GM19395 (cell line): ENCODE data around the gene WWP2.
"Not testable (repeated sequence)": the region's sequence is repeated elsewhere in the genome, so short reads cannot be mapped to it uniquely, and the experiment has no call there.

Experiments used
- ATAC-seq: cut with Tn5 transposase; IDR thresholded peaks from one replicate; pipeline ENCODE4 v1.9.1; 2021; ENCODE audit warnings: mild to moderate bottlenecking, moderate library complexity; ENCODE audit not compliant: unreplicated experiment

Gene WWP2

DNA sequence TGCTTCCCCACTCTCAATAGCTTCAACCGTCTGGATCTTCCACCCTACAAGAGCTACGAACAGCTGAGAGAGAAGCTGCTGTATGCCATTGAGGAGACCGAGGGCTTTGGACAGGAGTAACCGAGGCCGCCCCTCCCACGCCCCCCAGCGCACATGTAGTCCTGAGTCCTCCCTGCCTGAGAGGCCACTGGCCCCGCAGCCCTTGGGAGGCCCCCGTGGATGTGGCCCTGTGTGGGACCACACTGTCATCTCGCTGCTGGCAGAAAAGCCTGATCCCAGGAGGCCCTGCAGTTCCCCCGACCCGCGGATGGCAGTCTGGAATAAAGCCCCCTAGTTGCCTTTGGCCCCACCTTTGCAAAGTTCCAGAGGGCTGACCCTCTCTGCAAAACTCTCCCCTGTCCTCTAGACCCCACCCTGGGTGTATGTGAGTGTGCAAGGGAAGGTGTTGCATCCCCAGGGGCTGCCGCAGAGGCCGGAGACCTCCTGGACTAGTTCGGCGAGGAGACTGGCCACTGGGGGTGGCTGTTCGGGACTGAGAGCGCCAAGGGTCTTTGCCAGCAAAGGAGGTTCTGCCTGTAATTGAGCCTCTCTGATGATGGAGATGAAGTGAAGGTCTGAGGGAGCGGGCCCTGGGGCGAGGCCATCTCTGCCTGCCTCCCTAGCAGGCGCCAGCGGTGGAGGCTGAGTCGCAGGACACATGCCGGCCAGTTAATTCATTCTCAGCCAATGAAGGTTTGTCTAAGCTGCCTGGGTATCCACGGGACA lies 177.9 kb downstream of the WWP2 start:
- no peak for ATAC-seq

DNA sequence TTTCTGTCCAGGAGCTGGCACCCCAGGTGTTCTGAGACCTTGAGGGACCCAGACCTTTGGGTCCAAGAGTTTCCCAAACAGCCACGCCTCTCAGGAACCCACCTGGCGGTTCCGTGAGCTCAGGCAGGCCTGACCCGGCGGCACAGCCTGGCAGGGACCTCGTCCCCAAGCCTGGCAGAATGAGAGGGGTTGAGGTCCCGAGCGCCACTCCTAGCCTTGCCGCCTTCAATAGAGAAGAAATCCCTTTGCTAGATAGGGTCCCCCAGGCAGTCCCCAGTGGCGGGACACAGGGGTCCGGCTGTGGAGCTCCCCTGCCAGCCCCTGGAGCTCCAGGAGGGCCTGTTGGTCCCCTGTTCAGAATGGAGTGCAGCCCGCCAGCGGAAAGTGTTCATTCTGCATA lies 178.5 kb downstream of the WWP2 start:
- ATAC-seq = no peak

DNA sequence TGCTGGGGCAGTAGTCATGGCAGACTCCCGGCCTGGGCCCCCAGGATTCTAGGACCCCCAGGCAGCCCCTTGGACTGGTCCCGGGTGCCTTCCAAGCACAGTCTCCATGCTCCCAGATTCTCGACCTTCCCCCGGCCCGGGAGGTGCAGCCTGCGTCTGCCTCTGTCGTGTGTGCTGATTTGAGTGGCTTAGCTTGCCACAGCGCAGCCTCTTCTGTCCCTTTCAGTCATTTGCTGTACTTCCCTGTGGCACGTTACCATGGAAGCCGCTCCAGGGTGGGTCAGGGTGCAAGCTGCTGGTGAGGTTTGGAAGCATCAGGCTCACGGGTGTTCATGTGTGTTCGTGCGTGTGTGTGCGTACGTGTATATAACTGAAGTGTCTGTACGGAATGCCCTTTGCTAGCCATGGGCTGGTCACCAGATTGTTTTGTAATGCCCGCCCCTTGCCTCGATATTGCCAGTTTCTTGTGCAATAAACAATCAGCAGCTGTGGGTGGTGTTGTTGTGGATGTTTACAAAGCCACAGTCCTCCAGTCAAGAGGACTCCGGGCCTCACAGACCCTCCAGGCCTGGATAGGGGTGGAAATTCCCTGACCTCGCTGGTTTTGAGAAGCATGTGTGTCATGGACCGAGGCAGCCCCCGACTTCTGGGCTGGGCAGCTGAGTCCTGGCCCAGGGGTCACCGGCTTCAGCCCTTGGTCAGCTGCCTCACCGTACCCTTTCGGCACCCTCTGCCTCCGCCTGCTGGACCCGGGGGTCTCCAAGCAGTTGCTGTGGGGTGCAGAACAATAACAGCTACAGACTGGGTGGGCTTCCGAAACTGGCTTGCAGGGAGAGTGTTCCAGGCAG lies 179.3 kb downstream of the WWP2 start:
- ATAC-seq = no peak

DNA sequence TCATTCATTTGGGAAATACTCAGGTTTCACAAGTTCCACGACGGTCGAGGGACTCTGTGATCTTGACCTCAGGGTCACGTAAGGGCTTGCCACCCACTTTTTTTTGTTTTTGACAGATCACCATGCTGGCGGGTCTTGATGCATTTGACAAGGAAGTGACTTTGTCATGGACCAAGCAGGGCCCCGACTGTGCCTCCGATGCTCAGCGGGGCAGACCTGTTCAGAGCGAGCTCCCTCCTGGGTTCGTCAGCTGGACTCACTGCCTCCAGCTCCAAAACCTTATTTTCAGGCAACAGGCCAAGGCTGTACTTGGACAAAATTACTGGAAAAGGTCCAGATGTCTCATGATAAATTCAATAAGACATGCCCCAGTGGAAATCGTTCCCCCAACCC lies 180.0 kb downstream of the WWP2 start:
- no peak for ATAC-seq

DNA sequence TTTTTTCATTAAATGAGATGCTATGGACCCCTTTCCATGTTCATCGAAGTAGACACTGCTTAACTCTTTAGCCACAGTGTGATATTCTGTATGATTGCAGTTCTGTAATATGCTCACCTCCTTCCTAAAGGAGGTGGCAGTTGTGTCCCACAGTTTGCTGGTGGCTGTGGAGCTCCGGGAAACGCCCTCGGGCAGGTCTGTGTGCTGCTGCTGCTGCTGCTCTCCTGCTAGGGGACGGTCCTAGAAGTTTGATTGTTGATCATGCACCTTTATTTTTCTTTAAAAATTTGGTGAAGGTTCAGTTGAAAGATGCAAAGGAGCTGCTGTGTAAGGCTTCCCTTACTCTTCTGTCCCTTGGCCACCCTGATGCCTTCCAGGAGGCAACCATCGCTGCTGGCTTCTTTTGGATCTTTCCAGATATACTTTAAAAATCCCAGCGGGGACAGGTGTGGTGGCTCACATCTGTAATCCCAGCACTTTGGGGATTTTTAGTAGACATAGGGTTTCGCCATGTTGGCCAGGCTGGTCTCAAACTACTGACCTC lies 180.6 kb downstream of the WWP2 start:
- ATAC-seq = no peak

DNA sequence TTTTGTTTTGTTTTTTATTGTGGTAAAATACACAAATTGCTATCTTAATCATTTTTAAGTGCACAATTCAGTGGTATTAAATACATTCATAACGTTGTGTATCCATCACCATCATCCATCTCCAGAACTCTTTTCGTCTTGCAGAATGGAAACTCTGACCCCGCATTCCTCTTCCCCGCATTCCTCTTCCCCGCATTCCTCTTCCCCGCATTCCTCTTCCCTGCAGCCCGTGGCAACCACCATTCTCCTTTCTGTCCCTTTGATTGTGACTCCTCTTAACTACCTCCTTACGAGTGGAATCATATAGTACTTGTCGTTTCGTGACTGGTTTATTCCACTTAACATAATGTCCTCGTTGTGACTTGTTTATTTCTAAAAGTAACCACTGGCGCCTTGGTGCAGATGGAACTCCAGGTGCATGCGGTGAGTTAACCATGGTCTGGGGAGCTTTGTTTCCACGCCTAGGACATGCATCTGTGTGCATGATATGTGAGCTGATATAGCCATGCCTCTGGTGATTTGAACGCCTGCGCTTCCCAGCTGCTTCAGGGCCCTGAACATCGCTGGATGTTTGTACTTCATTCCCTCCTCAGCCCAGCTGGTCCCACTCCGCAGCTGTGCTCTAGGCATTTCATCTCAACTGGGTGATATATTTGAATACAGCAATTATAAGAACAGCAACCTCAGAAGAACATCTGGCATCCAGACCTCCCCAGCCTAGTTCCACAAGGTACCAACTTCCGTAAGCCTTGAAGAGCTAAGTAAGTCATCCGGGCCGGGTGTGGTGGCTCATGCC lies 181.3 kb downstream of the WWP2 start:
- not testable (repeated sequence) for ATAC-seq

DNA sequence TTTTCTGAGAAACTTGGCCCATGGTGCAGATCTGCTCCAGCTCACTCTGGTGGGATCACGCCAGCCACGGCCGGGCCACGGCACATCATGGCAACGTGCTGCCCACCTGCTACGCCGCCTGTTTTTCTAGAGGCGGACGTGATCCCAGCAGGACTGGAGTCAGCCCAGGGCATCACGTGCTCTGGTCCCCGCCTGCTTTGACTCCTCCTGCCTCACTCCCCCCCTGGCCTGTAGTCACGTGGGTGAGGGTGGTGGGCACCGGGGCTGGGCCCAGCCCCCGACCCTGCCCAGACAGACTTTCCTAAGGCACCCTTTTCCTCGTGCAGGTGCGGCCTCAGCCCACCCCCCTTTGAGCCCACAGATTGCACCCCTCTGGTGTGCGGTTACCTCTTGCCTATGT lies 188.3 kb downstream of the WWP2 start:
- not testable (repeated sequence) for ATAC-seq

DNA sequence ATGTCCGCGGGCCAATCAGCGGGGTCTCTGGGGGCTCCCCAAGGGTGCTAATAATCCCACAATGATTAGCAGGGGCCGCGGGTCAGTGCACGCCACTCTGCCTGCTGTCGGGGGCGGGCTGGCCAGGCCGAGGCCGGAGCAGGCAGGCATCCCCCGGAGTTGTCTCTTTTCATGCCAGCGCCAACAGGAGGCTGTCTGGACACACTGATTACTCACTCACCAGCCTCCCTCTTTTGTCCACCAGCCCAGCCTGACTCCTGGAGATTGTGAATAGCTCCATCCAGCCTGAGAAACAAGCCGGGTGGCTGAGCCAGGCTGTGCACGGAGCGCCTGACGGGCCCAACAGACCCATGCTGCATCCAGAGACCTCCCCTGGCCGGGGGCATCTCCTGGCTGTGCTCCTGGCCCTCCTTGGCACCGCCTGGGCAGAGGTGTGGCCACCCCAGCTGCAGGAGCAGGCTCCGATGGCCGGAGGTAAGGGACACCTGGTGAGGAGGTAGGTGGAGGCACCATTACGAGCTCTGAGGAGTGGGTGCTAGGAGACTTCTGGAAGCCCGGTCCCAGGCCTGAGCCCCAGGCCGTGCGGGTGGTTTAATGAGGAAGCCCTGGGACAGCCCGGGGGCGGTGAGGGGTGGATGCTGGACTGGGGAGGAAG lies 189.0 kb downstream of the WWP2 start, which contains the start of gene CLEC18A:
CLEC18A (plus strand) TSS at position 318 of the 655 bp plus-strand sequence; CDS start at position 351, 33 bp downstream.
- ATAC-seq = not testable (repeated sequence)

DNA sequence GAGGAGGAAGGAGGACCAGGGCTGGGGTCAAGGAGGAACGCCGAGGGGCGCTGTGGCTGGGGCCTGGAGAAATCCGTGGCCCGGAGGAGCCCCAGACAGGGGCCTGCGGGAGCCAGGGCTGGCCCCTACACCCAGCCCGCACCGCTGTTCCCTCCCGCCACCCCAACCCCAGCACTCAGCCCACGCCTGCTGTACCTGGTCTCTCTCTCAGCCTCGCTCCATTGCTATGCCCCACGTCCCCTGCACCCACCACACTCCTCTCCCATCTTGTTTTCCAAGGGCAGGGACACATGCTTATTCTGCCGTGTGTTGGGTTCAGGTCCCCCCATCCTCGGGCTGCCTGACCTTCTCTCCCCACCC lies 189.5 kb downstream of the WWP2 start:
- ATAC-seq = not testable (repeated sequence)

DNA sequence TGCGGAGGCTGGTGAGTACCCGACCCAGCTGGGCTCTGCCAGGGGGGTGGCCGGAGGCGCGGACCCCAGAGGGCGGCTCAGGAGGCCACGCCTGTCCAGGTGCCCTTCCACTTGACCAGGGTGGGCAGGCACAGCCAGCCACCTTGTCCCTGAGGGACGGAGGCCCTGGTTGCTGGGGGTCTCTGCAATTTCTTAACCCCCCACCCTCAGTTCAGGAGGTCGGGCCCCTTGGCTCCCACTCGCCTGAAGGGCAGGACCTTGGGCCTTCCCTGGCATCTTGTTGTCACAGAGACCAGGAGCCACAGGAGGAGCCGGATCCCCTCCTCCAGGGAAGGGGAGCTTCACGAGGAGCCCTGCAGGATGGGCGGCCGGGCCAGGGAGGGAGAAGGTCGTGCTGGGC lies 190.0 kb downstream of the WWP2 start:
- ATAC-seq = not testable (repeated sequence)

DNA sequence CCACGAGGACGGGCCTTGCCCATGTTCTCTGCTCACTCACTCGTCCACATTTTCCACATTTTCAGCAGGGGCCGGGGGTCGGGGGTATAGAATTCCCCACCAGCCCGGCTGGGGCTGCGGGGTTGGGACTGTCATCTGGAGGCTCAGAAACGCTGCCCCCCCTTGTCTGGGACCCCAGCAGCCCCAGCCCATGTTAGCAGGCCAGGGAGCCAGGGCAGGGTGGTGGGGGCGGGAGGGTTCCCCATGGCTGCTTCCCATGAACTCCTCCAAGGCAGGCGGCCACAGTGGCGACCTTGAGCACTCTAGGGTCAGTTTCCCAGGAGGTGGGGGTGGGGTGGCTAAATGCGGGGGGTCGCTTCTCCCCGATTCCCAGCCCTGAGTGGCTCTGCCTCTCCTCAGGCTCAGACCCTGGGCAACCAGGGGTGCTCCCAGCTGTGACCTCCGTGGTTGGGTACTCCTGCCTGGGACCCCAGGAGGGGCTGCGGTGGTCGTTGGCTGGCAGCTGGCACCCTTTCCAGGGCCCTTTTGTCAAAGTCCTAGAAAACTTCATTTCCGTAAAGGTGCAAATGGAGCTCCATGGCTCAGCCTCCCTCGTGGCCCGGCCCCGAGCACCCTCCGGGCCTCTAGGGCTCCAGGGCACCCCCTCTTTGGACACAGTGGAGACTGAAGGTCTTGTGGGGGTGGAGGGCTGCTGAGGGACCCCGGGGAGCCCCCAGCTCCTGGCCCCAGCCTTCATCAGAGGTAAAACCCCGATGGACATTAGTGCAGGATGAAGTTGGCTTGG lies 190.6 kb downstream of the WWP2 start:
- not testable (repeated sequence) for ATAC-seq

DNA sequence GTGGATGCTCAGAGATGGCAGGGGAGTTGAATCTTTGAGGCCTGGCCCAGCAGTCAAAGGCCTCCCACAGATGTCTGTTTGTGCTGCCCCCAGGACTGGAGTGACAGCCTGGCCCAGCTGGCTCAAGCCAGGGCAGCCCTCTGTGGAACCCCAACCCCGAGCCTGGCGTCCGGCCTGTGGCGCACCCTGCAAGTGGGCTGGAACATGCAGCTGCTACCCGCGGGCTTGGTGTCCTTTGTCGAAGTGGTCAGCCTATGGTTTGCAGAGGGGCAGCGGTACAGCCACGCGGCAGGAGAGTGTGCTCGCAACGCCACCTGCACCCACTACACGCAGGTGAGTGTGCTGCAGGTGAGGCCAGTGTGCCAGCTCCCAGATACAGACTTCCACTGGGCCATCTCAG lies 192.1 kb downstream of the WWP2 start:
- ATAC-seq = not testable (repeated sequence)

DNA sequence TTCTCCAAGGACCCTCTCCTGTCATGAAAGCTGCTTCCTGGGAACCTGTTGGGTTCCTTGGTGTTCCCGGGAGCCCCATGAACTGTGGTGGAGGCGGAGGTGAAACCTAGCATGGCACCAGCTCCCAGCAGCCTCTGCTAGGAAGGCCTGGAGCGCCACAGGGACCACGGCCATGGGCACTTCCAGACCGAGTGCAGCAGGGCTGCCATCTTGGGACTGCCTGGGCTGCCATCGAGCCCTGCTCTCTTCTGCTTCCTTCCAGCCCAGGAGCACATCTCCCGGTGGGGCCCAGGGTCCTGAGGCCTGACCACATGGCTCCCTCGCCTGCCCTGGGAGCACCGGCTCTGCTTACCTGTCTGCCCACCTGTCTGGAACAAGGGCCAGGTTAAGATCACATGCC lies 201.2 kb downstream of the WWP2 start:
- ATAC-seq = not testable (repeated sequence)

DNA sequence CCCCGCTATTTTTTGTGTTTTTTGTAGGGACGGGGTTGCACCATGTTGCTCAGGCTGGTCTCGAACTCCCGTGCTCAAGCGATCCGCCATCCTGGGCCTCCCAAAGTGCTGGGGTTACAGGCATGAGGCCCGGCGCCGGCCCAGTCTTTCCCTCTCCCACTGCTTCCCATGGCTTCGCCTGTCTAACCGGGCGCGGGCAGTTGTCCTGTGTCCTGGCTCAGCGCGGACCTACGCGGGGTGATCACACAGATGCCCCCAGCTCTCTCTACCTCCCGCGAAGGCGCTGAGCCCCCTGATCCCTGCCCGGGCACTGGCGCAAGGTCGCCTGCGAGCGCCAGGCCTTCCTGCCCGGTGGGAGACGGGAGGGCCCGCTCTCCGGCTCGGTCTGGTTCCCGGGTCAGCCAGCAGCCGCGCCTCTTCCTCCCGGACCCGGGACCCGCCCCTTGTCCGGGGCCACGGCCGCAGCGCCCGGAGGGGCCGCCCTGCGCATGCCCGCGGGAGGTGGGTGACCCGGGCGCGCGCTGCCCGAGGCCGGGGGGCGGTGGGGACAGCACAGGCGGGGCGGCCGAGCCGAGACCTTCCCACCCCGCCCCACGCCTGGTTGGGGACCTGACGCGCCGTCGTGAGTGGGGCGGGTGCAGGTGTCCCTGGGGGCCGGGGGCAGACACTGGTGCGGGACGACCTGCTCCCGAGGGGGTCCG lies 203.0 kb downstream of the WWP2 start:
- not testable (repeated sequence) for ATAC-seq

DNA sequence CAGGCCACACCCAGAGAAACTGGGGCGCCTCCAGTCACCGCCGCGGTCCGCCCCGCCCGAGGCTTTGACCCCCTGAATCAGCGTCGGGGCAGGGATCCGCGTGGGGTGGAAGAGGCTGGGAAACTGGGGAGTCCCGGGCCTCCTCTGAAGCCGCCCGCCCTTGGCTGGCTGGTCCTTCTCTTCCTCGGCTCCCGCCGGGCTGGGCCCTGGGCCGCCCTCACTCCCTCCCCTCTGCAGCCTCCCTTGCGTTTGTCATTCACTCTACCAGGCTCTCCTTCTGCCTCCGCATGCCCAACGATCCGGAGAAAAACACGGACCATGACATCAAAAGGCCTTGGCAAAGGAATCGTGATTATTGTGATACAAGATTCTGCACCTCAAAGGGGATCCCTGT lies 203.5 kb downstream of the WWP2 start:
- ATAC-seq = not testable (repeated sequence)

DNA sequence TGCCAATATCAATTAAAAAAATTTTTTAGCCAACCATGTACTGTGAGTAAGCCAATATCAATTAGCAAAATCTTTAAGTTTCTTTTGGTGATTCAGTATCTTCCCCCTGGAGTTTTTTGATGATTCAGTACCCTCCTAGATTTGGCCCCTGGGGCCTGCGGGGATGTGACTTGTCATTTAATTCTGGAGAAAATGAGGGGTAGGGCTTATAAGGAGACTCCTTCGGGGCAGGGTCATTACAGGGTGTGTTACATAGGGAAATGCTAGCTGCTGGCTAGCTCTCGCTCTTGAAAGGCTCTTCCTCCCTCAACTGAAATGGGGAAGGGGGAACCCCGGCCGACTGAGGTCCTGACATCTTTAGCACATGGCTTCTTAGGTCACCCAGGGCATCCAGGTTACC lies 205.6 kb downstream of the WWP2 start:
- ATAC-seq = not testable (repeated sequence)

DNA sequence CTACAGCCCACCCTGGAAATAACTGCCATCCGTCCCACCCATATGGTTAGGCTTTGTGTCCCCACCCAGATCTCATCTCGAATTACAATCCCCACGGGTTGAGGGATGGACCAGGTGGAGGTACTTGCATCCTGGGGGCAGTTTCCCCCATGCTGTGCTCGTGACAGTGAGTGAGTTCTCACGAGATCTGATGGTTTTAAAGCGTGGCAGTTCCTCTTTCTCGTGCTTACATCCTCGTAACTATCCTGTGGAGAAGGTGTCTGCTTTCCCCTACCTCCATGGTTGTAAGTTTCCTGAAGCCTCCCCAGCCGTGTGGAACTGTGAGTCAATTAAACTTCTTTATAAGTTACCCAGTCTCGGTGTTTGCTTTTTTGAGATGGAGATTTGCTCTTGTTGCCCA lies 206.0 kb downstream of the WWP2 start:
- not testable (repeated sequence) for ATAC-seq

DNA sequence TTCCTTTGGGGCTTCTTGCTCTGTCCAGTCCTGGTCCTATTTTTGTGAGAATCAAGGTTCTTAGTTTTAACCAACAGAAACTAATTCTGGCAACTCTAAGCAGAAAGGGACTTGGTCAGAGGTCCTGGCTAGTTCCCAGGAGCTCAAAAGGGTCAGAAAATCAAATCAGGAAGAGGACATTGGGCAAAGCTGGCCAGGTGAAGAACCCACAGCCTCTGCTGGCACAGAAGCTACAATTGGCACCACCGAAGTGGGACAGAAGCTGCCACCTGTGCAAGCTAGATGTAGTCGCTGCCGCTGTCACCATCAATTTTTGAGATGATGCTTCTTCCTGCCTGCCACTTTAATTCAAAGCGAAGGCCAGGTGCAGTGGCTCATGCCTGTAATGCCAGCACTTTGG lies 207.5 kb downstream of the WWP2 start:
- not testable (repeated sequence) for ATAC-seq

DNA sequence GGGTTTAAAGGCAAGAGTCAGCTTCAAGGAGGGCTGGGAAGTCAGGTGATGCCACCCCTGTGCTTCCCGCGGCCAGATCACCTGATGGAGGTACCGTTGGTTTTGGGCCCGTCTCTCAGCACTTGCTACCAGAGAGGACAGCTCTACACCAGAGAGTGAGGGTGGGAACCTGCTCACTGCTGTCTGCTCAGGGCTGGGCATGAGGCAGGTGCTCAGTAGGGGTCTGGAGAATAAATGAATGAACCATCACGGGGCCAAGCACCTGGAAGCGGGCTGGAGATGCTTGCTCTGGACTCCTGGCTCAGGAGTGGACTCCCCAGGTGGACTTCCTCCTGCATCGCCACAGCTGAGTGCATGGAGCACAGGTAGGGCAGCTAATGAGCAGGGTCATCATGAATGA lies 210.0 kb downstream of the WWP2 start:
- ATAC-seq = not testable (repeated sequence)
